ENCODE results near the gene CDH12.

DNA sequence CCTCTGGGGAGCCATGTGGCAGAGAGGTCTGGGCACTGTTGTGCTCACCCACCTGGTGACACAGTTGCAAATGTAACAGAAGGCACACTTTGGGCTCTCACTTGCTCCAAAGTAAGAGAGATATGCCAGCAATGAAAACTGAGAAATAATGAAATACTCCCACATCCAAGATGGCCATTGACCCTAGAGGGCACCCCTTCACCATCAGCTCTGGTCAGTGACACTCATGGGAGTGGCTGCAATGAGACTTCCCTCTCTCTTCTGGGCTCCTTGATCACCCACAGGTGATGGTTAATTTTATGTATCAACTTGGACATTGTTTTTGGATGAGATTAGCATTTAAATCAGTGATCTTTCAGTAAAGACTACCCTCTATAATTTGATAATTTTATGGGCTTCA lies 248.4 kb downstream of the CDH12 start:
- TF ChIP-seq, protein P1, sequence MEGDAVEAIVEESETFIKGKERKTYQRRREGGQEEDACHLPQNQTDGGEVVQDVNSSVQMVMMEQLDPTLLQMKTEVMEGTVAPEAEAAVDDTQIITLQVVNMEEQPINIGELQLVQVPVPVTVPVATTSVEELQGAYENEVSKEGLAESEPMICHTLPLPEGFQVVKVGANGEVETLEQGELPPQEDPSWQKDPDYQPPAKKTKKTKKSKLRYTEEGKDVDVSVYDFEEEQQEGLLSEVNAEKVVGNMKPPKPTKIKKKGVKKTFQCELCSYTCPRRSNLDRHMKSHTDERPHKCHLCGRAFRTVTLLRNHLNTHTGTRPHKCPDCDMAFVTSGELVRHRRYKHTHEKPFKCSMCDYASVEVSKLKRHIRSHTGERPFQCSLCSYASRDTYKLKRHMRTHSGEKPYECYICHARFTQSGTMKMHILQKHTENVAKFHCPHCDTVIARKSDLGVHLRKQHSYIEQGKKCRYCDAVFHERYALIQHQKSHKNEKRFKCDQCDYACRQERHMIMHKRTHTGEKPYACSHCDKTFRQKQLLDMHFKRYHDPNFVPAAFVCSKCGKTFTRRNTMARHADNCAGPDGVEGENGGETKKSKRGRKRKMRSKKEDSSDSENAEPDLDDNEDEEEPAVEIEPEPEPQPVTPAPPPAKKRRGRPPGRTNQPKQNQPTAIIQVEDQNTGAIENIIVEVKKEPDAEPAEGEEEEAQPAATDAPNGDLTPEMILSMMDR (IDR thresholded peaks at IDR 0.05): no peak
- no peak for TF ChIP-seq POLR2A (IDR thresholded peaks at IDR 0.05)

All from thyroid gland (tissue), 4 donors.